Esophagus squamous epithelium (tissue), 4 donors: ENCODE measurements around the gene ATPAF2.

Source experiments
- POLR2A ChIP-seq, 4 donors: fragments of 450-650 bp; IDR thresholded peaks; one replicate each; pipeline ENCODE4 v1.6.1; 2017; ENCODE audit warnings: antibody characterized with exemption in 4 of 4, mild to moderate bottlenecking in 4 of 4, moderate library complexity in 3 of 4
- TF ChIP-seq, protein P1 (sequence below), 6 experiments: fragments of 450-650 bp in 4 of 6; fragments of 200-600 bp in 2 of 6; sonication (generic) in 2 of 6; IDR thresholded peaks; one replicate each; pipeline ENCODE4 v1.5.1; 2016 to 2019; ENCODE audit warnings: antibody characterized with exemption in 6 of 6, mild to moderate bottlenecking in 4 of 6, moderate library complexity in 4 of 6

GRCh38 chr17:17998934-17999333 is 40.0 kb downstream of the ATPAF2 start:
- TF ChIP-seq, protein P1, sequence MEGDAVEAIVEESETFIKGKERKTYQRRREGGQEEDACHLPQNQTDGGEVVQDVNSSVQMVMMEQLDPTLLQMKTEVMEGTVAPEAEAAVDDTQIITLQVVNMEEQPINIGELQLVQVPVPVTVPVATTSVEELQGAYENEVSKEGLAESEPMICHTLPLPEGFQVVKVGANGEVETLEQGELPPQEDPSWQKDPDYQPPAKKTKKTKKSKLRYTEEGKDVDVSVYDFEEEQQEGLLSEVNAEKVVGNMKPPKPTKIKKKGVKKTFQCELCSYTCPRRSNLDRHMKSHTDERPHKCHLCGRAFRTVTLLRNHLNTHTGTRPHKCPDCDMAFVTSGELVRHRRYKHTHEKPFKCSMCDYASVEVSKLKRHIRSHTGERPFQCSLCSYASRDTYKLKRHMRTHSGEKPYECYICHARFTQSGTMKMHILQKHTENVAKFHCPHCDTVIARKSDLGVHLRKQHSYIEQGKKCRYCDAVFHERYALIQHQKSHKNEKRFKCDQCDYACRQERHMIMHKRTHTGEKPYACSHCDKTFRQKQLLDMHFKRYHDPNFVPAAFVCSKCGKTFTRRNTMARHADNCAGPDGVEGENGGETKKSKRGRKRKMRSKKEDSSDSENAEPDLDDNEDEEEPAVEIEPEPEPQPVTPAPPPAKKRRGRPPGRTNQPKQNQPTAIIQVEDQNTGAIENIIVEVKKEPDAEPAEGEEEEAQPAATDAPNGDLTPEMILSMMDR (IDR thresholded peaks at IDR 0.05): no peak
- TF ChIP-seq POLR2A (IDR thresholded peaks at IDR 0.05): no peak
